D721Med (cell line): ENCODE measurements around the gene TMEM131L.

Experiments
- DNase-seq: peaks from one replicate; pipeline ENCODE4 v3.0.0; 2011; ENCODE audit warnings: low spot score; ENCODE audit not compliant: insufficient read length
- FAIRE-seq: peaks from 2 replicates; lab custom pipeline; 2011; peaks lifted over from hg19 to GRCh38; lab: Jason Lieb, UNC
- CTCF ChIP-seq: IDR thresholded peaks from 2 replicates; pipeline ENCODE4 v1.5.1; 2012; ENCODE audit warnings: mild to moderate bottlenecking, control low read depth; ENCODE audit not compliant: insufficient read depth; ENCODE audit errors: missing control alignments

TMEM131L gene

GRCh38 chr4:153513596-153513995, 47.4 kb downstream of the TMEM131L start:
- no peak for TF ChIP-seq CTCF
- FAIRE-seq (no peak), DNase-seq (no peak)

- no peak for TF ChIP-seq CTCF
- no peak for DNase-seq
- no peak for FAIRE-seq
Measured at GRCh38 chr4:153514001-153514526, 47.9 kb downstream of the TMEM131L start.

- DNase-seq = no peak
- FAIRE-seq = no peak
Measured at GRCh38 chr4:153514688-153515426, 48.7 kb downstream of the TMEM131L start.

GRCh38 chr4:153517159-153517558, 51.0 kb downstream of the TMEM131L start:
- FAIRE-seq (no peak), DNase-seq (no peak)
- no peak for TF ChIP-seq CTCF

More at GRCh38 chr4:153514688-153515426, 48.7 kb downstream of the TMEM131L start:
- TF ChIP-seq CTCF = no peak

GRCh38 chr4:153518001-153518400, 51.8 kb downstream of the TMEM131L start:
- no peak for TF ChIP-seq CTCF
- DNase-seq = no peak
- FAIRE-seq = no peak

- FAIRE-seq (no peak), DNase-seq (no peak)
- no peak for TF ChIP-seq CTCF
Measured at GRCh38 chr4:153518637-153519389, 52.7 kb downstream of the TMEM131L start.
